HCT116 (cell line): ENCODE data around the gene CIRBP. TPM values are rescaled to one million over a fixed set of nuclear protein-coding genes. Genes with fewer than 3 reads are reported as not detected.

ENCODE experiments used
- ATAC-seq: fragments of 200-7000 bp; cut with Tn5 transposase; 2 replicates; pipeline ENCODE4 v1.9.1; 2020; ENCODE audit warnings: mild to moderate bottlenecking, moderate library complexity
- BruUV-seq: library from RNA; stranded (reverse); fragments of 400-500 nt; replicated peaks from 2 replicates; lab custom pipeline; 2021; lab: Mats Ljungman, UMichigan
- CTCF ChIA-PET: fragments of 300-600 bp; sonication (Branson Sonifier 250); formaldehyde crosslinking; loops from one replicate; lab custom pipeline; 2021; ENCODE audit warnings: antibody characterized with exemption; lab: Charles Lee
- POLR2A ChIA-PET: fragments of 300-600, 350-600 bp; sonication (Branson Sonifier 250); formaldehyde crosslinking; loops from one replicate; lab custom pipeline; 2021; ENCODE audit warnings: antibody characterized with exemption; lab: Charles Lee
- RAD21 ChIA-PET, 2 experiments: fragments of 300-600 bp; sonication (Branson Sonifier 250); formaldehyde crosslinking; loops; one replicate each; lab custom pipeline; 2023; ENCODE audit warnings: low total read pairs in 2 of 2; ENCODE audit not compliant: uncharacterized antibody in 2 of 2, unreplicated experiment in 2 of 2, low non-redundant PET in 1 of 2; lab: Charles Lee
- DNase-seq: peaks from one replicate; pipeline ENCODE4 v3.0.0-alpha.2; 2010; ENCODE audit warnings: low read depth, low spot score
- H2AFZ ChIP-seq: fragments of 200-600 bp; shearing (Covaris generic), sonication (generic); 2 replicates; pipeline ENCODE4 v1.6.1; 2017; ENCODE audit warnings: low read depth, mixed run types, mixed read lengths, antibody characterized with exemption, low read length; ENCODE audit not compliant: poor library complexity, severe bottlenecking
- H3K27ac ChIP-seq: 2 replicates; pipeline ENCODE4 v1.5.1; 2012; ENCODE audit warnings: low read depth, low read length
- H3K27me3 ChIP-seq: fragments of 200-600 bp; sonication (generic); 2 replicates; pipeline ENCODE4 v1.6.1; 2016; ENCODE audit warnings: mixed run types, low read length, mixed read lengths; ENCODE audit not compliant: insufficient read depth
- H3K36me3 ChIP-seq, 2 experiments: fragments of 200-500 bp in 1 of 2; fragments of 200-600 bp in 1 of 2; sonication (Bioruptor generic) in 1 of 2; sonication (generic) in 1 of 2; 2 replicates each; pipeline versions ENCODE4 v1.5.1 to v1.6.1; 2014 to 2016; ENCODE audit warnings: low read length in 2 of 2, inconsistent platforms in 1 of 2, mixed read lengths in 1 of 2, mixed run types in 1 of 2; ENCODE audit not compliant: insufficient read depth in 2 of 2, control insufficient read depth in 1 of 2
- H3K4me1 ChIP-seq, 2 experiments: fragments of 200-600 bp in 1 of 2; sonication (generic) in 1 of 2; 2 replicates each; pipeline versions ENCODE4 v1.5.1 to v1.6.1; 2012 to 2017; ENCODE audit warnings: low read length in 2 of 2, inconsistent platforms in 1 of 2, mild to moderate bottlenecking in 1 of 2, mixed read lengths in 1 of 2, mixed run types in 1 of 2, moderate library complexity in 1 of 2; ENCODE audit not compliant: insufficient read depth in 2 of 2, control insufficient read depth in 1 of 2
- H3K4me2 ChIP-seq: fragments of 200-600 bp; sonication (generic); 2 replicates; pipeline ENCODE4 v1.6.1; 2017; ENCODE audit warnings: mixed run types, low read length, mixed read lengths
- H3K4me3 ChIP-seq, 2 experiments: fragments of 200-600 bp in 1 of 2; sonication (generic) in 1 of 2; replicated peaks in 1 of 2; 2 replicates each; pipeline ENCODE4 v1.5.1; 2011 to 2016; ENCODE audit warnings: low read length in 2 of 2, control low read depth in 1 of 2, low read depth in 1 of 2, mild to moderate bottlenecking in 1 of 2, mixed read lengths in 1 of 2, mixed run types in 1 of 2
- H3K79me2 ChIP-seq: fragments of 200-600 bp; sonication (generic); 2 replicates; pipeline ENCODE4 v1.6.1; 2017; ENCODE audit warnings: mild to moderate bottlenecking, mixed run types, low read length, moderate library complexity, mixed read lengths; ENCODE audit not compliant: insufficient read depth
- H3K9ac ChIP-seq: fragments of 200-600 bp; sonication (generic); 2 replicates; pipeline ENCODE4 v1.6.1; 2016; ENCODE audit warnings: low read length, mixed read lengths
- H3K9me2 ChIP-seq: fragments of 200-600 bp; sonication (generic), shearing (Covaris generic); 2 replicates; pipeline ENCODE4 v1.6.1; 2017; ENCODE audit warnings: mixed run types, mild to moderate bottlenecking, moderate library complexity; ENCODE audit not compliant: insufficient read depth
- H3K9me3 ChIP-seq, 2 experiments: fragments of 200-500 bp in 1 of 2; fragments of 200-600 bp in 1 of 2; sonication (Bioruptor generic) in 1 of 2; sonication (generic) in 1 of 2; 2 replicates each; pipeline ENCODE4 v1.6.1; 2014 to 2017; ENCODE audit warnings: low read length in 2 of 2, mixed read lengths in 2 of 2, inconsistent platforms in 1 of 2, low read depth in 1 of 2, mild to moderate bottlenecking in 1 of 2, mixed run types in 1 of 2, moderate library complexity in 1 of 2; ENCODE audit not compliant: control insufficient read depth in 1 of 2, insufficient read depth in 1 of 2
- H4K20me1 ChIP-seq: fragments of 200-600 bp; sonication (generic), shearing (Covaris generic); 2 replicates; pipeline ENCODE4 v1.6.1; 2017; ENCODE audit warnings: mixed run types, mild to moderate bottlenecking, moderate library complexity; ENCODE audit not compliant: insufficient read depth
- ATF3 ChIP-seq: IDR thresholded peaks from 2 replicates; pipeline ENCODE4 v1.6.1; 2012
- CBX3 ChIP-seq: IDR thresholded peaks from 2 replicates; pipeline ENCODE4 v1.6.1; 2012; ENCODE audit warnings: low read depth
- CEBPB ChIP-seq: IDR thresholded peaks from 2 replicates; pipeline ENCODE4 v1.6.1; 2012; ENCODE audit warnings: low read depth
- CTCF ChIP-seq, 3 experiments: fragments of 200-600 bp in 1 of 3; sonication (generic) in 1 of 3; IDR thresholded peaks in 2 of 3; conservative IDR thresholded peaks in 1 of 3; 2 replicates each; pipeline ENCODE4 v1.5.1; 2012 to 2017; ENCODE audit warnings: low read depth in 2 of 3, low read length in 2 of 3, antibody characterized with exemption in 1 of 3, borderline replicate concordance in 1 of 3, control low read depth in 1 of 3, mild to moderate bottlenecking in 1 of 3, mixed read lengths in 1 of 3, mixed run types in 1 of 3, moderate library complexity in 1 of 3; ENCODE audit not compliant: insufficient read depth in 1 of 3
- ELF1 ChIP-seq: IDR thresholded peaks from 2 replicates; pipeline ENCODE4 v1.6.1; 2012; ENCODE audit warnings: low read depth, borderline replicate concordance
- EZH2 ChIP-seq: fragments of 200-600 bp; sonication (generic); IDR thresholded peaks from 2 replicates; pipeline ENCODE4 v1.6.1; 2017; ENCODE audit warnings: antibody characterized with exemption, mixed run types
- EZH2phosphoT487 ChIP-seq: fragments of 200-600 bp; IDR thresholded peaks from 2 replicates; pipeline ENCODE4 v1.6.1; 2018; ENCODE audit warnings: antibody characterized with exemption, borderline replicate concordance
- FOSL1 ChIP-seq: IDR thresholded peaks from 2 replicates; pipeline ENCODE4 v1.6.1; 2012; ENCODE audit warnings: low read depth
- JUND ChIP-seq: IDR thresholded peaks from 2 replicates; pipeline ENCODE4 v1.6.1; 2012
- MAX ChIP-seq: IDR thresholded peaks from 2 replicates; pipeline ENCODE4 v1.6.1; 2012
- POLR2AphosphoS5 ChIP-seq: IDR thresholded peaks from 2 replicates; pipeline ENCODE4 v1.6.1; 2011; ENCODE audit warnings: mild to moderate bottlenecking, low read depth, low read length, moderate library complexity
- RAD21 ChIP-seq: IDR thresholded peaks from 2 replicates; pipeline ENCODE4 v1.6.1; 2012; ENCODE audit warnings: low read depth, mild to moderate bottlenecking
- REST ChIP-seq: IDR thresholded peaks from 2 replicates; pipeline ENCODE4 v1.6.1; 2012; ENCODE audit warnings: low read depth
- SIN3A ChIP-seq: IDR thresholded peaks from 2 replicates; pipeline ENCODE4 v1.6.1; 2012; ENCODE audit warnings: low read depth
- SP1 ChIP-seq: IDR thresholded peaks from 2 replicates; pipeline ENCODE4 v1.6.1; 2012; ENCODE audit warnings: low read depth
- TCF7L2 ChIP-seq: IDR thresholded peaks from 2 replicates; pipeline ENCODE4 v1.7.0; 2011; ENCODE audit warnings: borderline replicate concordance, inconsistent platforms; ENCODE audit not compliant: insufficient read depth, insufficient read length; ENCODE audit errors: extremely low read depth
- ZFX ChIP-seq: fragments of 450-650 bp; IDR thresholded peaks from 2 replicates; pipeline ENCODE4 v1.6.1; 2017
- intact Hi-C: fragments of 100-400 bp; cut with micrococcal nuclease; formaldehyde crosslinking; loops from 2 replicates; pipeline ENCODE4 v1.10.0; 2022
- total RNA-seq: library from RNA; stranded (reverse); gene quantifications from one replicate; pipeline ENCODE4 v1.2.1, GENCODE V29; 2021; ENCODE audit not compliant: unreplicated experiment

The CIRBP gene
- total RNA-seq, 1 experiment from 2014 or later: 276 TPM

GRCh38 chr19:1284293-1284978 is 15.3 kb downstream of the CIRBP start:
- Histone ChIP-seq H3K36me3 (peaks cover 0 to 2% of the 10 kb centered on the region in 2 experiments; a peak in 1 of 4 replicates), H3K4me3 (no peak overlapping the region), H2AFZ (no peak overlapping the region), H3K9me3 (no peaks in the 10 kb centered on the region), H4K20me1 (no peaks in the 10 kb centered on the region), H3K79me2 (no peaks in the 10 kb centered on the region; the same call in 1 of the 2 replicates), H3K9ac (no peak overlapping the region), H3K4me2 (no peak overlapping the region), H3K9me2 (no peaks in the 10 kb centered on the region), H3K27ac (no peak overlapping the region), H3K27me3 (no peaks in the 10 kb centered on the region), H3K4me1 (peaks cover 5 to 22% of the 10 kb centered on the region in 2 experiments; a peak in 2 of 4 replicates)
- TF ChIP-seq RAD21: no peak
- no peak for TF ChIP-seq CTCF (IDR thresholded peaks at IDR 0.05 in 2 of 3, conservative IDR thresholded peaks at IDR 0.05 in 1 of 3; ENCODE audit: borderline replicate concordance in 1 of 3, insufficient read depth in 1 of 3, low read depth in 2 of 3, low read length in 2 of 3)
- TF ChIP-seq TCF7L2: no peak
- TF ChIP-seq CEBPB: no peak
- no peak for TF ChIP-seq ATF3
- no peak for TF ChIP-seq SP1
- TF ChIP-seq EZH2phosphoT487: no peak
- TF ChIP-seq EZH2: no peak
- no peak for TF ChIP-seq ELF1
- TF ChIP-seq JUND: no peak
- no peak for TF ChIP-seq ZFX
- no peak for TF ChIP-seq MAX
- TF ChIP-seq CBX3: no peak
- no peak for TF ChIP-seq REST
- TF ChIP-seq FOSL1: no peak
- no peak for TF ChIP-seq SIN3A
- no peak for TF ChIP-seq POLR2AphosphoS5
- RAD21 ChIA-PET: no interaction called here
- CTCF ChIA-PET: interaction anchor here (0.6 kb wide), 1 partner anchor 173 kb away, joined by 3 read pairs; no protein-coding TSS in a partner anchor
- intact Hi-C loops: no loop called here
- ATAC-seq (no peak), DNase-seq (no peak)
- BruUV-seq: no TSS peak
- POLR2A ChIA-PET: interaction anchor here (1.5 kb wide), 1 partner anchor 15 kb away, joined by 7 read pairs; the partner anchor contains the start of gene CIRBP
